HG02610 (cell line): ENCODE measurements around the gene HDC.

ENCODE experiments used
- ATAC-seq: cut with Tn5 transposase; IDR thresholded peaks from one replicate; pipeline ENCODE4 v1.9.1; 2021; ENCODE audit warnings: mild to moderate bottlenecking, moderate library complexity; ENCODE audit not compliant: unreplicated experiment

Gene HDC

DNA sequence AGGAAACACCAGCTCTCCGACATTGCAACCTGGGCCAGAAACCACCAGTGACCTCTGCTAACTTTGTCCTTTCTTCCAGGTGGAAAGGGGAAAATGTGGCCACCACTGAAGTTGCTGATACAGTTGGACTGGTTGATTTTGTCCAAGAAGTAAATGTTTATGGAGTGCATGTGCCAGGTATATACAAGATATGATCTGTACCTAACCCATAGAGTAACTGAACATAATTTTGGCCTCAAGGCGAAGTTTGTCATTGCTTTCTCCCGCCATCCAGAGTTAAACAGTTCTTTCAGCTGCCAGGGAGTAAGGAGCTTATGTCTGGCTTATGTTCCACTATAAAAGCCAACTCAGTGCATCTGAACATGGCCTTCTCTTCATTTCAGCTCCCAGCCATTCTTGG is 36.7 kb downstream of the HDC start:
- ATAC-seq = no peak

DNA sequence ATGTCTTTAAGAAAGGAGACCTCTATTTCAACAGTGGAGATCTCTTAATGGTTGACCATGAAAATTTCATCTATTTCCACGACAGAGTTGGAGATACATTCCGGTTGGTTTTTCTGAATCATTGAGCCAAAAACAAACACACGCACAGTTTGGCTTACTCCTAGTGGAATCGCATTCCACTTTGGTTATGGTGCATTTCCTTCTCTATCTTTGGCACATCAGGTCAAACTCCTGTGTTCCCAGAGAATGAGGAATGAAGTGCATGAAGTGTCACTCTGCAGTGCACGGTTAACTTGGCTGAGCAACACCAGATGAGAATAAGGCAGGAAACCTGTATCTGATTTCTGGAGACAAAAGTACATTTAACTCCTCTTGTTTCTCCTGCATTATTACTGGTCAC is 38.5 kb downstream of the HDC start:
- ATAC-seq = no peak

DNA sequence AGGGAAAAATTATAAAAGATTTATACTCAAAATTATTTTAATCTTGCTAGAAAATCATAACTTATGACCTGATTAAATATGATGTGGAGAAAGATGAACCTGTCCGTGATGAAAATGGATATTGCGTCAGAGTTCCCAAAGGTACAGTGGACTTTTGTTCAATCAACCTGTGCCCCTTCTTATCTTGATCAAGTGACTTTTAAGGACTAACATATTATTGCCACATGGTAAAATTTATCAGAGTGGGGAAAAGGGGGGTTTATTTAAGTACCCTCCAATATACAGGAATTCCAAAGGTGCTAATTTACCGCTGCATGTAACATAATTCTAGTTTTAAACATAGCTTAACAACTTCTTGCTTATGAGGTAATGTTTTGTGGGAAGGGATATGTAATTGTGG is 39.6 kb downstream of the HDC start:
- no peak for ATAC-seq

DNA sequence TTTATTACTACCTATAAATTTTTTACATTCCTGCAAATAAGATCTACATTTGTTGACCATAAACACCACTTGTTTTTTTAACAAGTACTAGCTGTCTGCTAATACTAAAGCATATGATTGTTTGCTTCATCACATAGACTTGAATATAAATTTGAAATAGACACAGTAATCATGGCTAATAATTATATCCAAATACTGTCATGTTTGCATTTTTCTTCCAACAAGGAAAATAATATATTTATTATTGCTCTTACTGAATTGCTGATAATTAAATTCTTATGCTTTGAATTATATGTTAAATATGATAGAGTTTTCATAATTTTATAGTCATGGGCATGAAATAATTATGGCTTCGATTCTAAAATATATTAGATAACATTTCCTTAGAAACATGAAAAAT is 40.5 kb downstream of the HDC start:
- ATAC-seq = no peak

DNA sequence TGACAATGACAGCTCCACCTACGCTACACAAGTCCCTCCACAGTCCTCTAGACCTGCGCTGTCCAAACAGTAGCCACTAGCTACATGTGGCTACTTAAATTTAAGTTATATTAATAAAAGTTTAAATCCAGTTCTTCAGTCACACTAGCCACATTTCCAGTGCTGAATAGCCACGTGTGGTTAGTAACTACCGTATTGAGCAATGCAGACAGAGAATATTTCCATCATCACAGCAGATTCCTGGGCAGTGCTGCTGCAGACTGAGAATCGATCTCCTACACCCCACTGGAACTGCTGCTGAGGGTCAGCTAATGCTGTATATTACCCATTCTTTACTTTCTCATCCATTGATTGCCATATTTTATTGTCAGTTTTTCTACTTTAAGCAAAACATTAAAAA is 40.9 kb downstream of the HDC start:
- no peak for ATAC-seq

DNA sequence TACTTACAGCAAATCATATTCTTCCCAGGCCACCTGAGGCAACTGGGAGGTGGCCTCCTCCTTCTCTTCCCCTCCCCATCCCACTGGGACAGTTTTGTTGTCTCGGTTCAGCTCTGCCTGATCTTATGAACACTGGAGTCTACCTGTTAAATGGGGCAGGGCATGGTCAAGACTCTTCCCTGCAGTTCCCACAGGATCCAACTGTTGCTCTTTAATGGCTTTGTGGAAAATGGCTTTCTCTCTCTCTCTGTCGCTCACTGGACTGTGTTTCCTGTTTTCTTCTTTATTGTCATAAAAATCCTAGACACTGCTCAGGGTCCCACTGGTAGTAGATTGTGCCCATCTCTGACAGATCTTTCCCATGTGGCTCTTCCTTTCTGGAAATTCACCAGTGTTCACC is 43.3 kb downstream of the HDC start:
- no peak for ATAC-seq

DNA sequence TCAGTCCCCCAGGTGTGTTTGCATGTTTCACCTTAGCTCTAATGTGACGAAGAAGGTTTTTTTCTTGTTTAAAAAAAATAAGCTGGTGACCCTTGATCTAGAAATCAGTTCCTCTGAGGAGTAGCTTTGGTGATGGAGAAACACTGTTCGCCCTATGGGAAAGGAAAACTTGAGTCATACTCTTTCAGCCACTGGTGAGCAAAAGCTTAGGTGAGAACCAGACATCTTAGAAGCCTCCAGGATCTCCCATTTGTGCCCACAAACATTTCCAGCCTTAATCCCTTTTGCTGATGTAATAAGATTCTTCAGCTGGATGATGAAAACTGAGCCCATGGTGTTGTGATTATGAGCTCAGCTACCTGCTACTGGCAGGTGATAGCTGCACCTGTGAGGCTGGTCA is 45.7 kb downstream of the HDC start:
- ATAC-seq = no peak

DNA sequence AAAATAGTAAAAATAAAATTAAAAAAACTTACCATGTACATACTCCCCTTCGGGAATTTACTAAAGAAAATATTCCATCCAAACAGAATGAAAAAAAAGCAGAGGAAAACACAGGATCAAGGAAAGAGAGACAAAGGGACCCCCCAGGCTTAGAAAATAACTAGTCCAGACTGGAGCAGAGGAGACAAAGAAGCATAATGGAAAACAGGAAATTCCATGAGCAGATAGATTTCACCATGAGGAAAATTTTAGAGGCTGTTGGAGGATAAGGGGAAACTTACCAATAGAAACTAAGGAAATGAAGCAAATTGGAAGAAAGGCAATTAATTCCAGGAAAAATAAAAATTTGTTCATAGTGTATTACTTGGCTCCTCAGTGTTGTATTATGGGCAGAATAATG is 46.8 kb downstream of the HDC start:
- no peak for ATAC-seq

DNA sequence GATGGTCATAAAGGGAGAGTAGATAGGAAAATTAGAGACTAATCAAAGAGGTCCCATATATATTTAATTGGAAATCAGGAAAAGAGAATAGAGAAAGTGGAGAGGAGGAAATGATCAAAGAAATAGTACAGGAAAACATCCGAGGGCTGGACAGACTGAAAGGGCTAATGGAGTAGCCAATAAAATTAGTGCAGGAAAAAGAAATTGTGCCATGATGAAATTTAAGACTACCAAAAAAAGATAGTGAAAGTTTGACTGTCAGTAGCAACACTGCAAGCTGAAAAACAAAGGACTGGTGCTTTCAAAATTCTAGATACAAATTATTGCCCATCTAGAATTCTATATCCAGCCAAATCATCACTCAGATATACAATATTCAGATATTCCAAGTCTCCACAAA is 47.2 kb downstream of the HDC start:
- no peak for ATAC-seq

DNA sequence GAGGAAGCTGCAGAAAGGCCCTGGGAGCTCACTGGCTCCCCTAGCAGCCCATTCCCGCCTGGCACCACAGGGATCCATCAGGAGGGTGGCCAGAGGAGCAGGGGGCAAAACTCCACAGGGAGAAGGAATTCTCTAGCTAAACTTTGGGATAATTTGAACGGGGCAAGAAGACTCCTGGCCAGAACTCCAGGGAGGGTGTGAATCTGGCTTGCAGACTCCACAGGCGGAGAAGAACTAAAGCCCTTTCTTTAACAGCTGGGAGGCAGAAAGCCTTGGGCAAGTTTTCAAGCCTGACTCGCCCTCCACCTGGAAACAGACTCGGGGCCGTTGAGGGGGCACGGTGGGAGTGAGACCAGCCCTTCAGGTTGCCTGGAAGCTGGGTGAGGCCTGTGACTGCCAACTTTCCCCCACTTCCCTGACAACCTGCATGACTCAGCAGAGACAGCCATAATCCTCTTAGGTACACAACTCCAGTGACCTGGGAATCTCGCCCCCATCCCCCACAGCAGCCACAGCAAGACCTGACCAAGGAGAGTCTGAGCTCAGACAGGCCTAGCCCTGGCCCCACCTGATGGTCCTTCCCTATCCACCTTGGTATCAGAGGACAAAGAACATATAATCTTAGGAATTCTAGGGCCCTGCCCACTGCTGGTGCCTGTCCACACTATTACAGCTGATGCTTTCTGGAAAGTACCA is 54.9 kb downstream of the HDC start:
- ATAC-seq = no peak

DNA sequence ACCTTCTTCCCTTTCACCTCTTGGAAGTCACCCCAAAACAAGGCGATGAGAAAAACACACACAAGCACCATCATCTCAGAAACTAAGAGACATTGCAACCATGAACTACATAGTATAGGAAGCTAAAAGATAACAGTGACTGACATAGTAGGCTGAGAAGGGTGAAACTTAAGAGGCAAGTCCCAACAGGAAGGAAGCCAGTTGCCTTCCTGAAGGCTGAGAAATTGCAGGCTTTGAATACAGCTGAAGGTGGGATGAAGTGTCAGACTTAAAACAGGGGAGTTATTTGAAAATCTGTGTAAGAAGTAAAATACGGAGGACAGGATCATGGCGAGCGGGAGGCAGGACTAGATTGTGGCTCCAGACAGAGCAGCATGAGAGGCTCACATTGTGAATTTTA is 55.7 kb downstream of the HDC start:
- no peak for ATAC-seq

DNA sequence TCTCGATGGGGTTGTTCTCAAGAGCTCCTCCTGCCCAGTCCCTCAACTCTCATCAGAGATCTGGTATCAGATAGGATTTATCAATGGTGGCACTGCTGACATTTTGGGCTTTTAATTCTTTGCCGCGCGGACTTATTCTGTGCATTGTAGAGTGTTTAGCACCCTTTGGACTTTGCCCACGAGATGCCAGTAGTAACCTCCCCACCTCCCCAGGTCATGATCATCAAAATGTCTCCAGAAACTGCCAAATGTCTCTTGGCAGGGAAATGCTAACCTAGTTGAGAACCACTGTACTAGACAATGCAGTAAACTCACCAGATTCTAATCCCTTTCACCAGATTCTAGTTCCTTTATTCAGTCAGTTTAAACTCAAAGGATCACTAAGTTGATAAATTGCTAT is 59.5 kb downstream of the HDC start:
- ATAC-seq = no peak

DNA sequence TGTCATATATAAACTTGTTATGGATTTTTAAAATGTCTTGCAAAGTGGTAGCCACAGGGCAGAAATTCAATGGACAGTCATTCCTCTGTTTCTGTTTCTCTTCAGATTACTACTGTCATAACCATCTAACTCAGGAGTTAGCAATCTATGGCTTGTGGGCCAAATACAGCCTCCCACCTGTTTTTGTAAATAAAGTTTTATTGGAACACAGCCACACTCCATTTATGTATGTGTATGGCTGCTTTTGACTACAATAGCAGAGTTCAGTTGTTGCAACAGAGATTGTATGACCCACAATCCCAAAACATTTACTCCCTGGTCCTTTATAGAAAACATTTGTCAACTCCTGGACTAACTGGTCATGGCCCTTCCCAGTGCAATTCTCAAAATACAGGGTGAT is 63.5 kb downstream of the HDC start:
- no peak for ATAC-seq

DNA sequence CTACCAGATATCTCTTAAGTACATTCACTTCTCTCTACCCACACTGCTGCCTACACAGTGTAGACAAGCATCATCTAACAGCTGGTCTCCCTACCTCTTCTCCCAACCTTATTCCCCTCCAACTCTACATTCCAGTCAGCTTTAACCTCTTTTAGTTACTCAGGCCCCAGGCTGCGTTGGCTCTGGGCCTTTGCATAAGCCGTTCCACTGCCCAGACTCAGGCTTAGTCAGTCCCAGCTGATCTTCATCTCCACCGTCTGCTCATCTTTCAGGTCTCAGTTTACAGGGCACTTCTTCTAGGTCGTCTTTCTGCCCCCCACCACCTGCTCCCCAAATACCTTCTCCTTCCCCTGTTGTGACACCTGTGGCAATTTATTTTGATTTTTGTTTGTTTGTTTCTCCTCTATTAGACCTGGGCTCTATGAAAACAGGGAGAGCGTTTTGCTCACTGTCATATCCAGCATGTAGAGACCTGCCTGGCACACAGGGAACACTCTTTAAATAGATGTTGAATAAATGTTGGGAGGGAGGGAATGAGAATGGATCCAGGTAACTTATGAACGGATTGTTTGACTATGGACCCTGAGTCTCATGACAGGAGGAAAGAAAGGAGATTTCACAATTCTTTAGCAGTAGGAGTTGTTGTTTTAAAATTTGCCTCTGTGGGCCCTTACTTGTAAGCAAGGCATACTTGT is 72.5 kb downstream of the HDC start:
- no peak for ATAC-seq

DNA sequence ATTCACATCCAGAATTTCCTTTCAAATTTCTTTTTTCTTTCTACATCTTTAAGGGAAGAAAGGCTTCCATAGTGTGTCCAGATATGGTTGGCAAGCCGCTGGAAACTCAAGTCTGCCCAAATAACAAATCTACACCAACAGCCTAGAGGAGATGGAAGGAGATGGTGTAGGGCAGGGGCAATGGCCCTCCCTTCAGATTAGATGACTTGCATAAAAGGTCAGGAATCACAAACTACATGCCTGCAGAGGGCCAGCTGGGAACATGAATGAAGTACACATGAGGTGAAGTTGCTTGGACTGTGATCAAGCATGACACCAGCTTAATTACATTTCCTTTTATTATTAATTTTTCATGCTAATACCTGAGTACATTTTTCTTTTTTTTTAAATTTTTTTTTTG is 73.4 kb downstream of the HDC start:
- ATAC-seq = no peak
